Measurements from ENCODE around the gene CLOCK. TPM values are rescaled to one million over a fixed set of nuclear protein-coding genes. Genes with fewer than 3 reads are reported as not detected.

Gene CLOCK
- total and polyA plus RNA-seq, 9 of the 15 experiments (the other 6 are each of a cell fraction or from before 2014, with no cell fraction given): 3.7 to 14.4 (median 9.4) TPM

- TF ChIP-seq, protein P1, sequence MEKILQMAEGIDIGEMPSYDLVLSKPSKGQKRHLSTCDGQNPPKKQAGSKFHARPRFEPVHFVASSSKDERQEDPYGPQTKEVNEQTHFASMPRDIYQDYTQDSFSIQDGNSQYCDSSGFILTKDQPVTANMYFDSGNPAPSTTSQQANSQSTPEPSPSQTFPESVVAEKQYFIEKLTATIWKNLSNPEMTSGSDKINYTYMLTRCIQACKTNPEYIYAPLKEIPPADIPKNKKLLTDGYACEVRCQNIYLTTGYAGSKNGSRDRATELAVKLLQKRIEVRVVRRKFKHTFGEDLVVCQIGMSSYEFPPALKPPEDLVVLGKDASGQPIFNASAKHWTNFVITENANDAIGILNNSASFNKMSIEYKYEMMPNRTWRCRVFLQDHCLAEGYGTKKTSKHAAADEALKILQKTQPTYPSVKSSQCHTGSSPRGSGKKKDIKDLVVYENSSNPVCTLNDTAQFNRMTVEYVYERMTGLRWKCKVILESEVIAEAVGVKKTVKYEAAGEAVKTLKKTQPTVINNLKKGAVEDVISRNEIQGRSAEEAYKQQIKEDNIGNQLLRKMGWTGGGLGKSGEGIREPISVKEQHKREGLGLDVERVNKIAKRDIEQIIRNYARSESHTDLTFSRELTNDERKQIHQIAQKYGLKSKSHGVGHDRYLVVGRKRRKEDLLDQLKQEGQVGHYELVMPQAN (IDR thresholded peaks at IDR 0.05; ENCODE audit: borderline replicate concordance): 0 out of 2 replicates have a peak, but pooled peaks have one; percentile 36
- TF ChIP-seq MCM2 (IDR thresholded peaks at IDR 0.05; ENCODE audit: low read depth) (no peak), BRD4 (IDR thresholded peaks at IDR 0.05) (no peak), ZNF384 (IDR thresholded peaks at IDR 0.05; ENCODE audit: low read depth, low read length) (no peak), ZNF830 (CRISPR knock-in tag; IDR thresholded peaks at IDR 0.05) (no peak), TARDBP (IDR thresholded peaks at IDR 0.05) (peak; percentile 98), TCF3 (CRISPR knock-in tag; IDR thresholded peaks at IDR 0.05) (peak; percentile 18; the same call in 1 of the 2 replicates), POLR2A (conservative IDR thresholded peaks at IDR 0.05) (peak; percentile 72), TAF1 (IDR thresholded peaks at IDR 0.05; ENCODE audit: control insufficient read depth, extremely low read depth, insufficient read depth, low read length, severe bottlenecking) (peak; percentile 50), AFF1 (IDR thresholded peaks at IDR 0.05; ENCODE audit: low read depth in 1 of 2, partially characterized antibody in 2 of 2) (no peak), RAD51 (IDR thresholded peaks at IDR 0.05; ENCODE audit: borderline replicate concordance, low read depth) (no peak), ATF7 (IDR thresholded peaks at IDR 0.05) (peak; percentile 64; the same call in 1 of the 2 replicates), MYC (IDR thresholded peaks at IDR 0.05; ENCODE audit: low read depth, low read length) (peak; percentile 39), MYC (CRISPR knock-in tag; IDR thresholded peaks at IDR 0.05; ENCODE audit: borderline replicate concordance, low read depth) (no peak), PHF20 (IDR thresholded peaks at IDR 0.05; ENCODE audit: partially characterized antibody) (no peak), FOXM1 (IDR thresholded peaks at IDR 0.05; ENCODE audit: low read depth) (no peak), FOXM1 (CRISPR knock-in tag; IDR thresholded peaks at IDR 0.05; ENCODE audit: low read depth) (no peak), ZNF766 (CRISPR knock-in tag; conservative IDR thresholded peaks at IDR 0.05) (no peak), NRF1 (conservative IDR thresholded peaks at IDR 0.05 in 1 of 2, IDR thresholded peaks at IDR 0.05 in 1 of 2) (peak; percentile 97), RBBP5 (IDR thresholded peaks at IDR 0.05; ENCODE audit: borderline replicate concordance, insufficient read depth, low read length, poor library complexity, severe bottlenecking) (peak; percentile 33)
- TF ChIP-seq, protein P2, sequence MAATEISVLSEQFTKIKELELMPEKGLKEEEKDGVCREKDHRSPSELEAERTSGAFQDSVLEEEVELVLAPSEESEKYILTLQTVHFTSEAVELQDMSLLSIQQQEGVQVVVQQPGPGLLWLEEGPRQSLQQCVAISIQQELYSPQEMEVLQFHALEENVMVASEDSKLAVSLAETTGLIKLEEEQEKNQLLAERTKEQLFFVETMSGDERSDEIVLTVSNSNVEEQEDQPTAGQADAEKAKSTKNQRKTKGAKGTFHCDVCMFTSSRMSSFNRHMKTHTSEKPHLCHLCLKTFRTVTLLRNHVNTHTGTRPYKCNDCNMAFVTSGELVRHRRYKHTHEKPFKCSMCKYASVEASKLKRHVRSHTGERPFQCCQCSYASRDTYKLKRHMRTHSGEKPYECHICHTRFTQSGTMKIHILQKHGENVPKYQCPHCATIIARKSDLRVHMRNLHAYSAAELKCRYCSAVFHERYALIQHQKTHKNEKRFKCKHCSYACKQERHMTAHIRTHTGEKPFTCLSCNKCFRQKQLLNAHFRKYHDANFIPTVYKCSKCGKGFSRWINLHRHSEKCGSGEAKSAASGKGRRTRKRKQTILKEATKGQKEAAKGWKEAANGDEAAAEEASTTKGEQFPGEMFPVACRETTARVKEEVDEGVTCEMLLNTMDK (IDR thresholded peaks at IDR 0.05; ENCODE audit: borderline replicate concordance, insufficient read depth, low read depth, low read length, poor library complexity, severe bottlenecking): peak; percentile 95
Measured at GRCh38 chr4:55546756-55547465, at the start of gene CLOCK (continued).

Data from K562 (cell line).